Left ventricle myocardium inferior (tissue), 1 donor: ENCODE measurements around the gene MGRN1. TPM values are rescaled to one million over a fixed set of nuclear protein-coding genes. Genes with fewer than 3 reads are reported as not detected.

ENCODE experiments used
- DNase-seq: peaks from one replicate; pipeline ENCODE4 v3.0.0-alpha.2; 2020
- H3K27ac ChIP-seq: fragments of 200-600 bp; replicated peaks from 2 replicates; pipeline ENCODE4 v1.8.0; 2021
- H3K27me3 ChIP-seq: fragments of 200-600 bp; 2 replicates; pipeline ENCODE4 v1.8.0; 2021; ENCODE audit warnings: low read depth
- H3K36me3 ChIP-seq: fragments of 200-600 bp; 2 replicates; pipeline ENCODE4 v1.8.0; 2021
- H3K4me1 ChIP-seq: fragments of 200-600 bp; 2 replicates; pipeline ENCODE4 v1.8.0; 2021
- H3K4me3 ChIP-seq: fragments of 200-600 bp; 2 replicates; pipeline ENCODE4 v1.8.0; 2021; ENCODE audit warnings: mild to moderate bottlenecking, moderate library complexity
- H3K9me3 ChIP-seq: fragments of 200-600 bp; replicated peaks from 2 replicates; pipeline ENCODE4 v1.8.0; 2021
- intact Hi-C: fragments of 100-400 bp; cut with micrococcal nuclease; formaldehyde crosslinking; loops from one replicate; pipeline ENCODE4 v1.11.0; 2022
- total RNA-seq: library from RNA; stranded (reverse); fragmentation: NEBNext Ultra II Directional; extraction: Animal tissue kit (Norgen Biotek cat#: 25700); gene quantifications from one replicate; pipeline ENCODE4 v1.2.1, GENCODE V29; 2021
- TF ChIP-seq, protein P1 (sequence below): fragments of 200-600 bp; IDR thresholded peaks from 2 replicates; pipeline ENCODE4 v1.8.0; 2021; ENCODE audit warnings: antibody characterized with exemption, mild to moderate bottlenecking, borderline replicate concordance
- donor health status: DM: no; HTN: yes; CAD: no; lungs with severe emphysema.

Gene MGRN1
- total RNA-seq, 1 donor from 2014 or later, result 30.5 TPM

DNA sequence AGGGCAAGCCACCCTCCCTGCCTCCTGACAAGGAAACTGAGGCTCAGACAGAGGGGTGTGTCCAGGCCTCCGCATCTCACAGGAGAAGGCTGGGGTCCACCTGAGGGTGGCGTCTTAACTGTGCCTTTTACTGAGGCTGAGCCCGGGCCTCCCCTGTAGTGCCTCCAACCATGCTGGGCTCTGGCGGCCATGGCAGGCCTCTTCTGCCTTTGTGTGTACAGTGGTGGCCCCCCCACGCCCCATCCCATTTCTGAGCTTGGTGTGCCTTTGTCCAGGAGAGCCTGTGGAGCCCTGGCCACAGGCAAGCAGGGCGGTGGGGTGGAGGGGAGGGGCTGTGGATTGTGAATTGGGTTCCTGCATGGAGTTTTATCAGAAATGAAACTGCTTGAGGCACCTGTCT is 31.2 kb downstream of the MGRN1 start:
- Histone ChIP-seq H3K27ac (no peak overlapping the region), H3K4me1 (peaks cover 16% of the 10 kb centered on the region), H3K9me3 (no peaks in the 10 kb centered on the region), H3K4me3 (no peak overlapping the region), H3K36me3 (peaks cover 79% of the 10 kb centered on the region), H3K27me3 (no peaks in the 10 kb centered on the region)
- DNase-seq, result no peak
- TF ChIP-seq, protein P1, sequence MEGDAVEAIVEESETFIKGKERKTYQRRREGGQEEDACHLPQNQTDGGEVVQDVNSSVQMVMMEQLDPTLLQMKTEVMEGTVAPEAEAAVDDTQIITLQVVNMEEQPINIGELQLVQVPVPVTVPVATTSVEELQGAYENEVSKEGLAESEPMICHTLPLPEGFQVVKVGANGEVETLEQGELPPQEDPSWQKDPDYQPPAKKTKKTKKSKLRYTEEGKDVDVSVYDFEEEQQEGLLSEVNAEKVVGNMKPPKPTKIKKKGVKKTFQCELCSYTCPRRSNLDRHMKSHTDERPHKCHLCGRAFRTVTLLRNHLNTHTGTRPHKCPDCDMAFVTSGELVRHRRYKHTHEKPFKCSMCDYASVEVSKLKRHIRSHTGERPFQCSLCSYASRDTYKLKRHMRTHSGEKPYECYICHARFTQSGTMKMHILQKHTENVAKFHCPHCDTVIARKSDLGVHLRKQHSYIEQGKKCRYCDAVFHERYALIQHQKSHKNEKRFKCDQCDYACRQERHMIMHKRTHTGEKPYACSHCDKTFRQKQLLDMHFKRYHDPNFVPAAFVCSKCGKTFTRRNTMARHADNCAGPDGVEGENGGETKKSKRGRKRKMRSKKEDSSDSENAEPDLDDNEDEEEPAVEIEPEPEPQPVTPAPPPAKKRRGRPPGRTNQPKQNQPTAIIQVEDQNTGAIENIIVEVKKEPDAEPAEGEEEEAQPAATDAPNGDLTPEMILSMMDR, result no peak
- intact Hi-C loops, result no loop called here

DNA sequence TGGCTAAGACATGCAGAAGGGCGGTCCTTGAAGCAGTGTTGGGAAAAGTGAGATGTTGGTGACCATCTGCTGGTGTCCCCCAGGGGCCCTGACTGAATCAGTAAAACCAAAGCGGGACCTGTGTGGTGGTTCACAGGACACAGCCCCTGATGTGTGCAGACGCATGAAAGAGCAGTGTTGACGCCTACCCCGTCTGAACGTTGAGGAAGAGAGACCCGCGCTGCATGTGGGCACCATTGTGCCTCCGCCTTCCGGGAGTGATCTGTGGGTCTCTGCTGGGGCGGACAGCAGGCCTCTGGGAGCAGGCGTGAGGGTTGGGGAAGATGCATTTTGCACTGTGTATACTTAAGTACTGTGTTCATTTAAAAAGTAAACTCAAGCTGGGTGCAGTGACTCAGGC is 31.6 kb downstream of the MGRN1 start:
- intact Hi-C loops, result no loop called here
- TF ChIP-seq, protein P1, result no peak
- H3K4me3 ChIP-seq, result no peak overlapping the region

DNA sequence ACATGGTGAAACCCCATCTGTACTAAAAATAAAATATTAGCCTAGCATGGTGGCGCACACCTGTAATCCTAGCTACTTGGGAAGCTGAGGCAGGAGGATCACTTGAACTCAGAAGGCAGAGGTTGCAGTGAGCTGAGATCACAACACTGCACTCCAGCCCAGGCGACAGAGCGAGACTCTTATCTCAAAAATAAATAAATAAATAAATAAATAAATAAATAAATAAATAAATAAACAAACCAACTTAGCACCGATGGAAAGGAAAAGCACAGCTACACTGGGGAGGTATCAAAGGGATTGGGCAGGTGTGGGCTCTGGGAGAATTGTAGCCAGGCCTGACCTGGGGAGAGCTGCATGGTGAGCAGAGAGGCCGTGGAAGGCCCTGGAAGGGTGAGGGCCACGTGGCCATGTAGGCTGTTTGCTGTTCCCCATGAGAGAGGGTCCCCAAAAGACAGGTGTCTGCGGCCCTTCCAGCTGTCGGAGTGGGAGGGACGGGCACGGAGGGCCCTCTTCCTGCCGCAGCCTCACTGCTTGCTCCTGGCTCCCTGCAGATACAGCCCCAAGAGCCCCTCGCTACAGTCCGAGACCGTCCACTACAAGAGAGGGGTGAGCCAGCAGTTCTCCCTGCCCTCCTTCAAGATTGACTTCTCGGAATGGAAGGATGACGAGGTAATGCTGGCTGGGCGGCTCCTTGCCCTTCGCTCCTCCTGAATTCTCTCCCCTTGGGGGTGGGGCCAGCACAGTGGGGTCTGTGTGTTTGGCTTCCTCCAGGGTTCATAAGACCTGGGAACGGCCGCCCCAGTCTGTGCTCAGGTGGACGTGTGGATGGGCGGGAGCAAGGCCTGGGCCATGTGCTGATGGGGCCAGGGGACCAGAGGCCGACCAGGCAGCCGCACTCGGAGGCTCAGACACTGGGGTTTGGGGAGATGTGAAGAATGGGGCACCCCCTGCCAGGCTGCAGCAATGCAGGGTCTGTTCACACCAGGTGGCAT is 32.4 kb downstream of the MGRN1 start:
- no peak overlapping the region for H3K27ac ChIP-seq
- DNase-seq, result no peak
- intact Hi-C loops, result no loop called here
- no peaks in the 10 kb centered on the region for H3K9me3 ChIP-seq
- peaks cover 69% of the 10 kb centered on the region for H3K36me3 ChIP-seq
- peaks cover 24% of the 10 kb centered on the region for H3K4me1 ChIP-seq
- TF ChIP-seq, protein P1, result no peak
- no peaks in the 10 kb centered on the region for H3K27me3 ChIP-seq
- H3K4me3 ChIP-seq, result no peak overlapping the region

More for the DNA sequence above, 31.6 kb downstream of the MGRN1 start:
- peaks cover 20% of the 10 kb centered on the region for H3K4me1 ChIP-seq
- H3K27ac ChIP-seq, result no peak overlapping the region
- no peaks in the 10 kb centered on the region for H3K9me3 ChIP-seq
- H3K36me3 ChIP-seq, result peaks cover 75% of the 10 kb centered on the region
- DNase-seq, result no peak
- H3K27me3 ChIP-seq, result no peaks in the 10 kb centered on the region

DNA sequence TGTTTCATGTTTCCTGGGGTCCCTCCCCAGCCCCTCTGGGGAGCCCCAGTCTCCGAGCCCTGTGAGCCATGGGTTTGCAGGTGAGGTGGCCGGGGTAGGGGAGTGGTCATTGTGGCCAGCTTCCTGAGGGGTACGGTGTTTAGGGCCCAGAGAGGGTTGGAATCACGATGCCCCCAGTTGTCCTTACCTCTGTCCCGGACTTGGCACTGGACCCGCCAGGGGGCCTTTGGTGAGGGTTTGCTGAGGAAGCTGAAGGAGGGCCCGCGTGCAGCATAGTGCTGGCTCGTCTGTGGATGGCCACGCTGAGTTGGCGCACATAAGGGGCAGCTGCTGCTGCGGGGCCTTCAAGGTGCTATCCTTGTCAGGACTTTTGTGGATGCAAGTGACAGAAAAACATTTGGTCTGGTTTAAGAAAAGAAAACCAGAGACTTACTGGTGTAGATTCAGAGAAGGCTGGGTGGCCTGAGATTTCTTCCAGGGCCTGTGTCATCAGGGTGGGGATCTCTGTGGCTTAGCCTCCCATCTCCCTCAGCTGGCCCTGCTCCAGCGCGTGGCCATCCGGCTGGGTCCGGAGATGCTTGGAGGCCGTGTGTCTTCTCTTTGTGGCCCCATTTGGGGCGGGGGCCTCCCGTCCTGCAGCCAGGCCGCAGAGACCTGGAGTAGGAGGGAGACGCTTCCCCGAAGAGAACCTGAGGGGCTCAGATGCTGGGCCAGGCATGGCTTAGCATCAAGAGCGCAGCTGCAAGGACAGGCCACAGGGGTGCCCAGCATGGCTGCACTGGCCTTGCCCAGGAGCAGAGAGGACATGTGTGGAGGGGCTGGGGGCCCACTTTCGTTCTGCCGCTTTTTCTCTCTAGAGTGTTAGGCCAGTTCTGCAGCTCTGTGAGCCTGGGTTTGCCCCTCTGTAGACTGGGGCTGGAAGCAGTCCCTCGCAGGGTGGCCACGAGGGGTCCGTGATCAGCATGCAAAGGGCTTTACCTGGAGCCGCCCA is 35.0 kb downstream of the MGRN1 start:
- H3K4me3 ChIP-seq, result no peak overlapping the region
- no peaks in the 10 kb centered on the region for H3K9me3 ChIP-seq
- TF ChIP-seq, protein P1, result no peak
- peaks cover 45% of the 10 kb centered on the region for H3K36me3 ChIP-seq
- DNase-seq, result no peak
- no peaks in the 10 kb centered on the region for H3K27me3 ChIP-seq
- peaks cover 38% of the 10 kb centered on the region for H3K4me1 ChIP-seq
- intact Hi-C loops, result no loop called here
- H3K27ac ChIP-seq, result peak overlapping the region; percentile 43

DNA sequence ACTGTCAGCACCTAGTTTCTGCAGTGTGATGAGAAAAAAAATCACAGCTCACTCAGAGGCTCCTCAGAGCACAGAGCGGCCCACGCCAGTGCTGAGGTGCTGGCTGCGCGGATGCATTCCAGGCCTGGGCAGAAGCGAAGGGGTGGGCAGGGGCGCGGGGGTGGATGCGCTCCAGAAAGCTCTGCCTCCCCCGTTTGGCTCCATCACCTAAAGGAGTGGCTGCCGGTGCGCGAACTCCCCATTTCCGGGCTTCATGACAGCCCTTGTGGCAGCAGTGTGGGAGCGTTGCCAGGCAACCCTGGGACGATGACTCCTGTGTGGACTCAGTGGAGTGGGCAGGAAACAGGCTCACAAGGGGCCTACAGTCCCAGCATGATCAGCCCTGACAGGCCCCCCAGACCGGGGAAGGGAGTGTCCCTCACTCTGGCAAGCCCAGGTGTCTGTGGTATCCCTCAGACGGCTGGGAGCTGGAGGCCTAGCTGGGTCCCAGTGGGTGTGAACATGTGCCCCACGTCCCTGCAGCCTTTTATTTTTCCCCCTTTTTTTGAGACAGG is 35.9 kb downstream of the MGRN1 start:
- peaks cover 45% of the 10 kb centered on the region for H3K36me3 ChIP-seq
- no peak overlapping the region for H3K4me3 ChIP-seq
- H3K4me1 ChIP-seq, result peaks cover 45% of the 10 kb centered on the region
- intact Hi-C loops, result no loop called here
- no peaks in the 10 kb centered on the region for H3K9me3 ChIP-seq
- DNase-seq, result peak; percentile 51
- TF ChIP-seq, protein P1, result no peak
- H3K27me3 ChIP-seq, result no peaks in the 10 kb centered on the region
- peak overlapping the region; percentile 43 for H3K27ac ChIP-seq
